Brain microvascular endothelial cell (primary cell): ENCODE data around the gene SYNE1.

ENCODE experiments used
- DNase-seq: peaks from one replicate; pipeline ENCODE4 v3.0.0-alpha.2; 2020
- H3K27ac ChIP-seq: fragments of 250-450 bp; sonication (Bioruptor Pico); 2 replicates; pipeline ENCODE4 v1.5.1; 2020; ENCODE audit warnings: mild to moderate bottlenecking, moderate library complexity
- H3K27me3 ChIP-seq: fragments of 250-450 bp; sonication (Bioruptor Pico); replicated peaks from 2 replicates; pipeline ENCODE4 v1.5.1; 2020; ENCODE audit warnings: mild to moderate bottlenecking
- H3K36me3 ChIP-seq: fragments of 250-450 bp; sonication (Bioruptor Pico); replicated peaks from 2 replicates; pipeline ENCODE4 v1.5.1; 2020; ENCODE audit warnings: mild to moderate bottlenecking
- H3K4me3 ChIP-seq: 2 replicates; pipeline ENCODE4 v1.5.1; 2011; ENCODE audit warnings: low read depth, mild to moderate bottlenecking, control low read depth, low read length, moderate library complexity
- in situ Hi-C: cut with HindIII; loops from 2 replicates; pipeline ENCODE4 v1.10.0; 2017; ENCODE audit warnings: low sequenced_read_pairs, low pct_ligation_motif_present
- TF ChIP-seq, protein P1 (sequence below): IDR thresholded peaks from 2 replicates; pipeline ENCODE4 v1.5.1; 2011; ENCODE audit warnings: low read depth, mild to moderate bottlenecking, moderate library complexity, low read length, control low read depth, inconsistent platforms; ENCODE audit errors: missing control alignments

The SYNE1 gene

DNA sequence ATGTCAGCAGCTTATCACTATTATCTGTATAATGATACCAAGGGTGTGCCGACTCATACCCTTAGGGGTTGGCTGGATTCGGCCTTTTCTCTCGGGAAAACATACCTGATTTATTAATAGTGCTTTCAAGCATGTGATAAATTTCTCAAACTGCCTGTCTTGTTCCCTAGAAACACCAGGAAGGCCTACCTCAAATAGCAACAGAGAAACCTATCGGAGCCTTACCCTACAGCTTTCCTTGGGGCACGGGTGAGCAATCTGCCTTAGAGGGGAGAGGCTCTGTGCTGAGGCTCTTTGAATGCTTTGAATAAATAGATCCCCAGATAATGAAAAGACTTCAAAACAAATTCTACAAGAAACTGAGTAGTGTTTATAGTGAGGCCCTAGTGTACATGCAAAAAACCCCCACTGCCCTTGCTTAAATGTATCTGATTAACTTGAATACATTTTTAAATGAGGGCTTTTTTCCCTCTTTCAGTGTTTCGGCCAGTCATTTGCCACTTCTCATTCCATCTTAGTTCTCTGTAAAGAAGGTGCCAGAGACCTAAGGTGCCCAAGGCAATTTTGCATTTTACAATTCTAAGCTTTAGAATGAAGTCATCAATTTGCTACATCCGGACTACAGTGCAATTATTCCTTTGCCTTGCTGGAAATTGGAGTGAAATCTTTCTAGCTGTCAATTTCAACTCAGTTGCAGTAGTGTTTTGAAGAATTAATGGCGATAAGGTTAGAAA is 509.6 kb downstream of the SYNE1 start:
- DNase-seq, result no peak
- H3K36me3 ChIP-seq, result peaks cover 16% of the 10 kb centered on the region

DNA sequence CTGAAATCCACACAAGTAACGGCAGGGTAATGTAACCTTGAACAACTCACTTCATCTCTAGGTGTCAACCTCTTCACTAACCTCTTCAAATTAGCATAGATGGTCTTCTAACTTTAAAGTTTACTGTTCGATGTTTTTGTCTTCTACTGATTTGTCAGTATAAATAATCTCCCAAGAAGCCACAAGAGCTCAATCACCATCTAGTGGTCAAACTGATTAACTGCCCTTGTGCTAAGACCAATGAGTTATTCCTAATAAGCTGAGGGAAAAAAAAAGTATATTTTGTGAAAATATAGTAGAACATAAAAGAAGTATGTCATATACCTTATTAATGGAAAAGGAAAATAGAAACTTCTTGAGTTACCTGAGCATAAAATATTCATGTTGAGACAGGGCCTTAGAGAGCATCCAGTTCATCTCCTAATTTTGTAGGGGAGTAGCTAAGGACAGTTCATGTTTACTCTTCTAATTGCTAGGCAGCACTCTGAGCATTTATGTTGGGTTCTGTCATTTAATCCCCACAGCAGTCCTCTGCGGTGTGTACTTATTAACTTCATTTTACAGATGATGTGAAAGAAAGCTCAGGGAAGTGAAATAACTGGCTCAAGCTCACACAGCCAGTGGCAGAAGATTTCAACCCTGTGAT is 512.6 kb downstream of the SYNE1 start:
- TF ChIP-seq, protein P1, sequence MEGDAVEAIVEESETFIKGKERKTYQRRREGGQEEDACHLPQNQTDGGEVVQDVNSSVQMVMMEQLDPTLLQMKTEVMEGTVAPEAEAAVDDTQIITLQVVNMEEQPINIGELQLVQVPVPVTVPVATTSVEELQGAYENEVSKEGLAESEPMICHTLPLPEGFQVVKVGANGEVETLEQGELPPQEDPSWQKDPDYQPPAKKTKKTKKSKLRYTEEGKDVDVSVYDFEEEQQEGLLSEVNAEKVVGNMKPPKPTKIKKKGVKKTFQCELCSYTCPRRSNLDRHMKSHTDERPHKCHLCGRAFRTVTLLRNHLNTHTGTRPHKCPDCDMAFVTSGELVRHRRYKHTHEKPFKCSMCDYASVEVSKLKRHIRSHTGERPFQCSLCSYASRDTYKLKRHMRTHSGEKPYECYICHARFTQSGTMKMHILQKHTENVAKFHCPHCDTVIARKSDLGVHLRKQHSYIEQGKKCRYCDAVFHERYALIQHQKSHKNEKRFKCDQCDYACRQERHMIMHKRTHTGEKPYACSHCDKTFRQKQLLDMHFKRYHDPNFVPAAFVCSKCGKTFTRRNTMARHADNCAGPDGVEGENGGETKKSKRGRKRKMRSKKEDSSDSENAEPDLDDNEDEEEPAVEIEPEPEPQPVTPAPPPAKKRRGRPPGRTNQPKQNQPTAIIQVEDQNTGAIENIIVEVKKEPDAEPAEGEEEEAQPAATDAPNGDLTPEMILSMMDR, result peak; percentile 71
- Histone ChIP-seq H3K27ac (no peak overlapping the region), H3K27me3 (no peaks in the 10 kb centered on the region), H3K36me3 (peaks cover 22% of the 10 kb centered on the region), H3K4me3 (no peak overlapping the region)
- in situ Hi-C loops, result no loop called here
- peak; percentile 49 for DNase-seq

More for the DNA sequence above, 509.6 kb downstream of the SYNE1 start:
- in situ Hi-C loops, result no loop called here
- TF ChIP-seq, protein P1, result no peak
- H3K27me3 ChIP-seq, result no peaks in the 10 kb centered on the region
- no peak overlapping the region for H3K27ac ChIP-seq
- no peak overlapping the region for H3K4me3 ChIP-seq

DNA sequence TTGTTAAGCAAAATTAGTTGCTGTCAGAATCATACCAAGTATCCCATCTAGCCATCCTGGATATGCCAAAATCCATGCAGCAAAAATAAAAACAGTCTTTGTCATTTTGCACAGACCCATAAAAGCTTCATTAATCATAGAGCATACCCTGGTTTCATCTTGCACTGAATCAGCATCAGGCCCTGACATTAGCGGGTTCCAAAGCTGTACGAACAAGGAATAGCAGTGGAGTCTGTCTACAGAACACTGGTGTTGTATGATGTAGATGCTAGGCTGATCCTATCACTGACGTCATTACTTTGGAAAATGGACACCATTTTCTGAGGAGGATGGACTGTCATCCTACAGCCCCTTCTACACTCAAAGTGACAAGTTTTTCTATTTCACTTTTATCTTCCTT is 514.1 kb downstream of the SYNE1 start:
- in situ Hi-C loops, result no loop called here
- no peak for DNase-seq
- H3K36me3 ChIP-seq, result peaks cover 15% of the 10 kb centered on the region
- no peak overlapping the region for H3K27ac ChIP-seq
- H3K4me3 ChIP-seq, result no peak overlapping the region
- no peaks in the 10 kb centered on the region for H3K27me3 ChIP-seq
- TF ChIP-seq, protein P1, result no peak

DNA sequence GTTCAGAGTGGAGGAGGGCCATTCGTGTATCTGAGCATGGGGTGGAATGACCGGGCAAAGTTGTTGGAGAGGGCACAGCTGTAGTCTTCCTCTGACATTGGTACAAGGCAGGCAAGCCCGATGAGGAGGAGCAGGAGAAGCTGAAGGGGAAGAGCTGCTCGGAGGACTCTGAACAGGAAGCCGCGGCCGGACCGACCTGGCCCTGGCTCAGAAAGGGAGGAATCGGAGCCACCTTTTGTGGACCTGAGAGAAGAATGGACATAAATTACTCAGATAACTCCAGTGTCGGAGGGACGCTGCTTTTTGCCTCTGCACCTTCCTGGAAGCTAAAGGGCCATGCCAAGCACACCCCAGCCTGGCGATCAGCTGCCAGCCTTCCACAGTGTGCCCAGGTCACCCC is 514.7 kb downstream of the SYNE1 start:
- peaks cover 15% of the 10 kb centered on the region for H3K36me3 ChIP-seq
- DNase-seq, result no peak
- in situ Hi-C loops, result no loop called here
- no peaks in the 10 kb centered on the region for H3K27me3 ChIP-seq
- H3K27ac ChIP-seq, result no peak overlapping the region
- TF ChIP-seq, protein P1, result no peak
- H3K4me3 ChIP-seq, result no peak overlapping the region

DNA sequence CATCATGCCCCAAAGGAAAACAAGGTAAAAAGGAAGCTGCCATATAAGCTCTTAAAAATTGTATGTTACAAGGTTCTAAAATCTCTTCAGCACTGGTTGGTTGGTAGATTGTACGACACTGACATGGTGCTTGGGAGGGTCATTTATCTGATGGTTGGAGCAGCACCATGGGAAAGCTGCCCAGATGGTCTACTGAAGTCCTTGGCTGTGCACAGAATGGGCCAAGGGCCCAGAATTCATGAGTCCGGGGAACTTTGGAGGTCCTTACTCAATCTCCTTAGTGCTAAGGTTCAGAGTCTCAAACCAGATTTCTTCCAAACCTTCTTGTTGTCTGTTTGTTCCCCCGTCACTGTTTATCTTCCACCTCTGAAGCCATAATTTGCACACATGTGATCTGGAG is 515.3 kb downstream of the SYNE1 start:
- Histone ChIP-seq H3K4me3 (no peak overlapping the region), H3K27me3 (no peaks in the 10 kb centered on the region), H3K36me3 (peaks cover 15% of the 10 kb centered on the region), H3K27ac (no peak overlapping the region)
- TF ChIP-seq, protein P1, result no peak
- DNase-seq, result no peak
- in situ Hi-C loops, result no loop called here
